Femur (tissue), 1 donor: ENCODE measurements around the gene LHFPL6.
"Not testable (repeated sequence)": the region's sequence is repeated elsewhere in the genome, so short reads cannot be mapped to it uniquely, and the experiment has no call there.

Experiments used
- DNase-seq: peaks from one replicate; pipeline ENCODE4 v3.0.0-alpha.2; 2017

The LHFPL6 gene

DNA sequence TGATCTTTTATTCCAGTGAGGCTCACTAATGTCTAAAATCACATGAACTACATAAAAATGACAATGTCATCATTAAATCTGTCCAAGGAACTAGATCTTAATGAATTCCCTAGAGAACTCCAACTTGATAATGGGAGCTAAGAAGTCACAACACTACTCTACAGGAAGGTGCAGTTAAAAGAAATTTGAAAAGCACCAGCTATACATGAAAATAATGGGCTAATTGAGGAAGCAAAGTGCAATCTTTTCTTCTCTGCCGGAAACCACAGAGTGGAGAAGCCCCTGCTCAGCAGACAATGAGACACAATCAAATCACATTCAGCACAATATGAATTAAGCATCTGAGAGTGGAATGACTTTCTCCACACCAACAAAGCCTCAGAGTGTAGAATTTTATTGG lies 261.7 kb downstream of the LHFPL6 start:
- no peak for DNase-seq

GRCh38 chr13:39338114-39338513 lies 264.9 kb downstream of the LHFPL6 start:
- DNase-seq, result not testable (repeated sequence)

- no peak for DNase-seq
Observed at GRCh38 chr13:39336937-39337336, 266.1 kb downstream of the LHFPL6 start.

- no peak for DNase-seq
Observed at GRCh38 chr13:39336207-39336606, 266.8 kb downstream of the LHFPL6 start.

GRCh38 chr13:39335721-39336120 lies 267.3 kb downstream of the LHFPL6 start:
- no peak for DNase-seq

DNA sequence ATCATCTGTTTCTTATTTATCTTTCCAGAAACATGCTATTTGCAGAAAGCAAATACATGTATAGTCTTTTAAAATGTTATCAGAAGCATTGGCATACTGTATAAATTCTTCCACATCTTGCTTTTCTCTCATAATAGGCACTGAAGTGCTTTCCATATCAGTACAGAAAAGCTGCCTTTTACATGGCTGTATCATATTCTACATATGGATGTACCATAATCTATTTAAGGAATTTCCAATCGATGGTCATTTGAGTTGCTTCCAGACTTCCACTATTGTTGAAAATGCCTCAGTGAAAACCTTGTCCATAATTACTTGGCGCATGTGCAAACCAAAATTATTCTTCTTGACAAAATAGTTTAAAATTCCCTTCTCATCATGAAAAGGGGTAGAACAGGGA lies 272.5 kb downstream of the LHFPL6 start:
- DNase-seq, result no peak

GRCh38 chr13:39329182-39329639 lies 273.8 kb downstream of the LHFPL6 start:
- DNase-seq, result no peak

DNA sequence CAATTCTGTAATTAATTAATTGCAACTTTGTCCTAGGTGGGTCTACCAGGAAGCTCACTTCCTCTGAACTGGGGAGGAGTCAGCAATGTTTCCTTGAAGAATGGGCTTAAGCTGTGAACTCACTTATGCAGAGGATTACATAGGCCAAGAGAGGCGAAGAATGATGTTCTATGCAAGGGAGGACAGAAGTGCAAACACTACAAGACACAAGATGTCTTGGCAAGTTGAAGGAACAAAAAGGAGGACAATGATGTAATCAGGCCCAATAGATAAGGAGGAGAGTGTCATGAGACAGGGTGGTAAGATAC lies 275.9 kb downstream of the LHFPL6 start:
- DNase-seq, result no peak

GRCh38 chr13:39326469-39327171 lies 276.4 kb downstream of the LHFPL6 start:
- DNase-seq, result no peak

GRCh38 chr13:39324806-39325311 lies 278.1 kb downstream of the LHFPL6 start:
- no peak for DNase-seq

- DNase-seq, result no peak
Observed at GRCh38 chr13:39322836-39323585, 280.0 kb downstream of the LHFPL6 start.

GRCh38 chr13:39321574-39321973 lies 281.4 kb downstream of the LHFPL6 start:
- no peak for DNase-seq

GRCh38 chr13:39318161-39318560 lies 284.8 kb downstream of the LHFPL6 start:
- DNase-seq, result peak; percentile 31

GRCh38 chr13:39317291-39317690 lies 285.7 kb downstream of the LHFPL6 start:
- DNase-seq, result peak; percentile 43

DNA sequence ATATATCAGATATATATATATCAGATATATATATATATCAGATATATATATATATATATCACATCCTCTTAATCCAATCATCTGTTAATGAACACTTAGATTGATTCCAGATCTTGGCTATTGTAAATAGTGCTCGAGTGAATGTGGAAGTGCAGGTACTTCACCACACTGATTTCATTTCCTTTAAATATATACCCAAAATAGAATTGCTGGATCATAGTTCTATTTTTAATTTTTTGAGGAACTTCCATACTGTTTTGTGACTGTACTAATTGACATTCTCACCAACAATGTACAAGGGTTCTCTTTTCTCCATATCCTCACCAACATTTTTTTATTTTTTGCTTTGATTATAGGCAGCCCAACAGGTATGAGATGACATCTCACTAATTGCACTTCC lies 287.2 kb downstream of the LHFPL6 start:
- DNase-seq, result no peak

DNA sequence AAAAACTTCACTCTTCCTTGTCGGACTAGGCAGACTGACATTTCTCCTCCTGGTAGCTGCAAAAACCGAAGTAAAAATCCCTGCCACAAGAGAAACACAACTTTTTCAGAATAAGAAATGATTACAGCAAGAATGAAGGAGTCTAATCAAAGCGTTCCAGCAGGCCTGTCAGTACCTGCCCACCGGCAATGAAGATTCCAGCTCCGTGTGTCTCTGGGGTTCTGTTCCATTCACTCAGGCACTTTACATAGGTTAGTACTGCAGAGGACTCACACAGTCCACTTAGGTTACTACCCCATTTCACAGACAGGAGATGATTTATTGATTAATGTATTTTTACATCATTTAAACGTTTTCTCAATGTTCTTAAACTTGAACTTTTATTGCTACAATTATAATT lies 289.3 kb downstream of the LHFPL6 start:
- no peak for DNase-seq

- no peak for DNase-seq
Observed at GRCh38 chr13:39312596-39312995, 290.4 kb downstream of the LHFPL6 start.

GRCh38 chr13:39311619-39312018 lies 291.4 kb downstream of the LHFPL6 start:
- peak; percentile 24 for DNase-seq

GRCh38 chr13:39310961-39311360 lies 292.0 kb downstream of the LHFPL6 start:
- no peak for DNase-seq

- no peak for DNase-seq
Observed at GRCh38 chr13:39306639-39307589, 296.1 kb downstream of the LHFPL6 start.

DNA sequence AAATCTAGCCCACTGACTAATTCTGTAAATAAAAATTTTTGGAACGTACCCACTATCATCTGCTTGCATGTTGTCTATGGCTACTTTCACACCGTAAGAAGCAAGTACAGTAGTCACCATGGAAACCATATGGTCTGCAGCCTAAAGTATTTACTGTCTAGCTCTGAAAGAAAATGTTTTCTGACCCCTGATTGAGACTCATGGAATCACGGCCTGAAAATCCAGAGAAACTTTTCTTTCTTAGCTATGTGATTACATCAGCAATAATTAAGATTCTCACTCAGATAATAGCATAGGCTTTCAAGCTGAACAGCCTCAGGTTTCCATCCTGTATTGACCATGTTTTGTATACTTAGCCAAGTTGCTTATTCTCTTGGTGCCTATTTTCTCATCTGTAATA lies 300.2 kb downstream of the LHFPL6 start:
- DNase-seq, result no peak

DNA sequence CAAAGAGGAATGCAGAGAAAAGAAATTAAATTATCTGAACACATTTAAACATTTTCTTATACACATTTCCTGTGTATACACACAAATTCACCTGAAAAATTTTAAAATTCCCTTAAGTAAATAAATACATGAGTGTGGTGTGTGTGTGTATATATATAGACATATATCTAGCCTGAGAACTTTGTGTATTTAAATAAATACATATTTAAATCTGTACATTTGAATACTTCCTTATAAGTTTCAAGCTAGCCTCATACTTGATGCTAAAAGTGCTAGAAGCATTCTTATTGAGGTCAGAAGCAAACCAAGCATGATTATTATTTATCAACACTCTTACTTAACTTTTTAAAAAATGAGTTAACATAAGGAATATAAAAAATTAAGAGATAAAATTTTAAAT lies 304.0 kb downstream of the LHFPL6 start:
- DNase-seq, result no peak

GRCh38 chr13:39297664-39298171 lies 305.3 kb downstream of the LHFPL6 start:
- DNase-seq, result no peak
